Body of pancreas (tissue), 4 donors: Measurements from ENCODE around the gene ADTRP. TPM values are rescaled to one million over a fixed set of nuclear protein-coding genes. Genes with fewer than 3 reads are reported as not detected.

Source experiments
- ATAC-seq: fragments of 150-250 bp; one replicate; pipeline ENCODE4 v1.9.1; 2016
- DNase-seq, 4 donors: peaks; one replicate each; pipeline ENCODE4 v3.0.0-alpha.2; 2019
- H3K27ac ChIP-seq, 4 donors: fragments of 200-600 bp; sonication (generic); 1 replicate in 3 of 4; 2 replicates in 1 of 4; pipeline versions ENCODE4 v1.5.1 to v1.6.1; 2016 to 2019; ENCODE audit warnings: mild to moderate bottlenecking in 1 of 4, mixed read lengths in 1 of 4, moderate library complexity in 1 of 4
- H3K27me3 ChIP-seq, 2 donors: fragments of 200-600 bp; sonication (generic); one replicate each; pipeline ENCODE4 v1.6.0; 2016; ENCODE audit warnings: mild to moderate bottlenecking in 1 of 2
- H3K36me3 ChIP-seq, 2 donors: fragments of 200-600 bp; sonication (generic); replicated peaks in 1 of 2; 2 replicates each; pipeline ENCODE4 v1.5.1; 2016; ENCODE audit warnings: low read depth in 2 of 2; ENCODE audit not compliant: insufficient read depth in 1 of 2
- H3K4me1 ChIP-seq: fragments of 200-600 bp; sonication (generic); one replicate; pipeline ENCODE4 v1.6.0; 2016
- H3K4me3 ChIP-seq, 2 donors: fragments of 200-600 bp; sonication (generic); 1 replicate in 1 of 2; 2 replicates in 1 of 2; pipeline ENCODE4 v1.5.1; 2016 to 2019
- H3K9me3 ChIP-seq, 3 donors: fragments of 200-600 bp; sonication (generic); 1 replicate in 2 of 3; 2 replicates in 1 of 3; pipeline ENCODE4 v1.5.1; 2016
- CTCF ChIP-seq, 7 experiments: fragments of 450-650 bp in 4 of 7; fragments of 200-600 bp in 3 of 7; sonication (generic) in 3 of 7; IDR thresholded peaks; one replicate each; pipeline ENCODE4 v1.5.1; 2016 to 2019; ENCODE audit warnings: antibody characterized with exemption in 7 of 7
- POLR2A ChIP-seq, 3 donors: fragments of 450-650 bp; IDR thresholded peaks; one replicate each; pipeline ENCODE4 v1.6.1; 2016; ENCODE audit warnings: antibody characterized with exemption in 3 of 3, mild to moderate bottlenecking in 2 of 3
- WGBS, 2 donors: methylation state at CpG; one replicate each; pipeline ENCODE4 v1.1.5; 2017; 5-methylcytosine and 5-hydroxymethylcytosine counted together
- intact Hi-C: fragments of 100-400 bp; cut with DNase I; formaldehyde crosslinking; loops from one replicate; pipeline ENCODE4 v1.15.1; 2023
- total RNA-seq, 2 donors: library from RNA; depleted of rRNA; stranded (reverse); fragments of >200 nt; gene quantifications; one replicate each; pipeline ENCODE4 v1.1.0, GENCODE V29; 2016

ADTRP gene
- total RNA-seq, 2 donors from 2014 or later = not detected

DNA sequence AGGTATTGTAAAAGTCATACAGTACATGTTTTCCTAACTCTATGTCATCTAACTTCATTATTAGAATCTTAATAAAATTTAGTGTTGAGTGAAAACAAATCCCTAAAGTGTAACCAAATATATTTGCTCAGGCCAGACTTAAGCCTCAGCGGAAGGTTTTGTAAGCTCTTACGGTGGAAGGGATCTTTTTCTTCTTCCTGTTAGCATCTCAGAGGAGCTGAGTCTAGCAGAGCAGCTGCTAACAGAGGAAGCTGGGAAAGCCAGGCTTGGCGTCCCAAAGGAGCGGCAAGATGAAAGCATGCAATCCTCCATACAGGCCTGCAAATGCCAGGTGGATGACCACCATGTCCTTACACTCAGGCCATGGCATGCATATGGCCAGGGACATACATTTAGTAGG lies 72.4 kb downstream of the ADTRP start:
- no peak for ATAC-seq
- no peaks in the 10 kb centered on the region for H3K9me3 ChIP-seq
- no peaks in the 10 kb centered on the region for H3K36me3 ChIP-seq
- no peak overlapping the region for H3K4me3 ChIP-seq
- WGBS, 2 donors = 88 to 95% methylated on average over 4 of the region's 4 CpGs
- H3K27ac ChIP-seq = no peak overlapping the region
- TF ChIP-seq POLR2A (IDR thresholded peaks at IDR 0.05) (no peak), CTCF (IDR thresholded peaks at IDR 0.05) (no peak)
- no peaks in the 10 kb centered on the region for H3K4me1 ChIP-seq
- H3K27me3 ChIP-seq = no peaks in the 10 kb centered on the region
- intact Hi-C loops = no loop called here
- DNase-seq = no peak

DNA sequence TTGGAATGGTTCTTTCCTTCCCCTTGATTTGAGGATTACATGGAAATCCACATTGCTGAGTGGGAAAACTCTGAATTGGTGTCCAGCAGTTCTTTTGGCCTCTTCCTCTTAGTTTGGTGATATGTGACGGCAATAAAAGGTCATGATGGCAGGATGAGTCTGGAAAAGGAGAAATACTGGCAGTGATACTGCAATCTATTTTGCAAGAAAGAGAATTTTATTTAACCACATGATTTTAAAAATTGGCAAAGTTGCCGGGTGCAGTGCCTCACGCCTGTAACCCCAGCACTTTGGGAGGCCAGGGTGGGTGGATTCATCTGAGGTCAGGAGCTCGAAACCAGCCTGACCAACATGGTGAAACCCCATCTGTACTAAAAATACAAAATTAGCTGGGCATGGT lies 73.1 kb downstream of the ADTRP start:
- DNase-seq (no peak), ATAC-seq (no peak)
- Histone ChIP-seq H3K4me3 (no peak overlapping the region), H3K27ac (no peak overlapping the region), H3K36me3 (no peaks in the 10 kb centered on the region), H3K27me3 (no peaks in the 10 kb centered on the region), H3K9me3 (no peaks in the 10 kb centered on the region), H3K4me1 (no peaks in the 10 kb centered on the region)
- WGBS, 2 donors = 85 to 93% methylated on average over 4 of the region's 4 CpGs
- intact Hi-C loops = no loop called here
- TF ChIP-seq CTCF (IDR thresholded peaks at IDR 0.05) (no peak), POLR2A (IDR thresholded peaks at IDR 0.05) (no peak)

GRCh38 chr6:11705069-11705468 lies 73.5 kb downstream of the ADTRP start:
- no peak for TF ChIP-seq POLR2A (IDR thresholded peaks at IDR 0.05)
- TF ChIP-seq CTCF (IDR thresholded peaks at IDR 0.05) = no peak
- intact Hi-C loops = no loop called here

GRCh38 chr6:11703725-11704124 lies 74.9 kb downstream of the ADTRP start:
- intact Hi-C loops = no loop called here
- Histone ChIP-seq H3K27me3 (no peaks in the 10 kb centered on the region), H3K9me3 (no peaks in the 10 kb centered on the region), H3K36me3 (no peaks in the 10 kb centered on the region), H3K4me1 (no peaks in the 10 kb centered on the region), H3K27ac (no peak overlapping the region), H3K4me3 (no peak overlapping the region)
- WGBS, 2 donors = 96% methylated on average over 6 of the region's 6 CpGs
- DNase-seq = no peak
- ATAC-seq = no peak
- no peak for TF ChIP-seq POLR2A (IDR thresholded peaks at IDR 0.05)
- no peak for TF ChIP-seq CTCF (IDR thresholded peaks at IDR 0.05)

More at GRCh38 chr6:11705069-11705468, 73.5 kb downstream of the ADTRP start:
- Histone ChIP-seq H3K9me3 (no peaks in the 10 kb centered on the region), H3K27ac (no peak overlapping the region), H3K36me3 (no peaks in the 10 kb centered on the region), H3K4me3 (no peak overlapping the region), H3K4me1 (no peaks in the 10 kb centered on the region), H3K27me3 (no peaks in the 10 kb centered on the region)
- WGBS, 2 donors = 96% methylated on average over 7 of the region's 7 CpGs
- ATAC-seq (no peak), DNase-seq (no peak)

GRCh38 chr6:11702500-11703130 lies 76.0 kb downstream of the ADTRP start:
- no peak overlapping the region for H3K4me3 ChIP-seq
- WGBS, 2 donors = 71 to 74% methylated on average over 5 of the region's 5 CpGs
- H3K4me1 ChIP-seq = no peaks in the 10 kb centered on the region
- no peak for TF ChIP-seq CTCF (IDR thresholded peaks at IDR 0.05)
- TF ChIP-seq POLR2A (IDR thresholded peaks at IDR 0.05) = no peak
- H3K27ac ChIP-seq = no peak overlapping the region
- ATAC-seq (no peak), DNase-seq (peak in 3 of 4 donors; percentile 13 to 26 (median 15))
- no peaks in the 10 kb centered on the region for H3K36me3 ChIP-seq
- intact Hi-C loops = no loop called here
- H3K27me3 ChIP-seq = no peaks in the 10 kb centered on the region
- no peaks in the 10 kb centered on the region for H3K9me3 ChIP-seq
